HFFc6 (cell line): ENCODE measurements around the gene SAPCD2. TPM values are rescaled to one million over a fixed set of nuclear protein-coding genes. Genes with fewer than 3 reads are reported as not detected.

Source experiments
- DNase-seq: peaks from one replicate; pipeline ENCODE4 v3.0.0-alpha.2; 2018
- H3K27ac Mint-ChIP-seq: 2 replicates; pipeline ENCODE4 v1.8.0; 2020; ENCODE audit warnings: mild to moderate bottlenecking, mixed read lengths
- H3K27me3 Mint-ChIP-seq: 2 replicates; pipeline ENCODE4 v1.8.0; 2021; ENCODE audit warnings: mild to moderate bottlenecking, moderate library complexity, mixed read lengths; ENCODE audit not compliant: insufficient read depth
- H3K36me3 Mint-ChIP-seq: 2 replicates; pipeline ENCODE4 v1.8.0; 2021; ENCODE audit warnings: low read depth, mixed read lengths
- H3K4me1 Mint-ChIP-seq: 2 replicates; pipeline ENCODE4 v1.8.0; 2020; ENCODE audit warnings: low read depth, mixed read lengths
- H3K4me3 Mint-ChIP-seq: 2 replicates; pipeline ENCODE4 v1.8.0; 2020; ENCODE audit warnings: mild to moderate bottlenecking, moderate library complexity, mixed read lengths
- H3K9me3 Mint-ChIP-seq: 2 replicates; pipeline ENCODE4 v1.8.0; 2020; ENCODE audit warnings: mild to moderate bottlenecking, mixed read lengths
- total RNA-seq, 6 experiments: library from RNA; stranded (reverse); fragmentation: NEBNext Ultra II Directional; extraction: Animal tissue kit (Norgen Biotek cat#: 25700); gene quantifications; 2 replicates in 1 of 6; 3 replicates in 5 of 6; pipeline ENCODE4 v1.2.3, GENCODE V29; 2021
- TF ChIP-seq, protein P1 (sequence below): fragments of 200-600 bp; sonication (generic); IDR thresholded peaks from 2 replicates; pipeline ENCODE4 v1.5.0; 2021; ENCODE audit warnings: antibody characterized with exemption, mild to moderate bottlenecking

The SAPCD2 gene
- total RNA-seq, 6 experiments from 2014 or later = 7.7 to 14.8 (median 11.3) TPM

DNA sequence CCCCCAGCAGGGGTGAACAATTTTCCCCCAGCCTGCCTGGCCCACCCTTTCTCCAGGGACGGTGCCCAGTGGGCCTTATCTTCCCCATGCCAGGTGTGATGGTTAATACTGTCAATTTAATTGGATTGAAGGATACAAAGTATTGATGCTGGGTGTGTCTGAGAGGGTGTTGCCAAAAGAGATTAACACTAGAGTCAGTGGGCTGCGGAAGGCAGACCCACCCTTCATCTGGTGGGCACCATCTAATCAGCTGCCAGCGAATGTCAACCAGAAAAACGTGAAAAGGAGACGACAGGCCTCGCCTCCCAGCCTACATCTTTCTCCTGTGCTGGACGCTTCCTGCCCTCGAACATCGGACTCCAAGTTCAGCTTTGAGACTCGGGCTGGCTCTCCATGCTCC is 32.9 kb downstream of the SAPCD2 start:
- no peaks in the 10 kb centered on the region for H3K36me3 Mint-ChIP-seq
- H3K4me1 Mint-ChIP-seq = no peaks in the 10 kb centered on the region
- no peaks in the 10 kb centered on the region; the same call in 1 of the 2 replicates for H3K27me3 Mint-ChIP-seq
- H3K4me3 Mint-ChIP-seq = no peak overlapping the region
- H3K9me3 Mint-ChIP-seq = no peaks in the 10 kb centered on the region
- TF ChIP-seq, protein P1, sequence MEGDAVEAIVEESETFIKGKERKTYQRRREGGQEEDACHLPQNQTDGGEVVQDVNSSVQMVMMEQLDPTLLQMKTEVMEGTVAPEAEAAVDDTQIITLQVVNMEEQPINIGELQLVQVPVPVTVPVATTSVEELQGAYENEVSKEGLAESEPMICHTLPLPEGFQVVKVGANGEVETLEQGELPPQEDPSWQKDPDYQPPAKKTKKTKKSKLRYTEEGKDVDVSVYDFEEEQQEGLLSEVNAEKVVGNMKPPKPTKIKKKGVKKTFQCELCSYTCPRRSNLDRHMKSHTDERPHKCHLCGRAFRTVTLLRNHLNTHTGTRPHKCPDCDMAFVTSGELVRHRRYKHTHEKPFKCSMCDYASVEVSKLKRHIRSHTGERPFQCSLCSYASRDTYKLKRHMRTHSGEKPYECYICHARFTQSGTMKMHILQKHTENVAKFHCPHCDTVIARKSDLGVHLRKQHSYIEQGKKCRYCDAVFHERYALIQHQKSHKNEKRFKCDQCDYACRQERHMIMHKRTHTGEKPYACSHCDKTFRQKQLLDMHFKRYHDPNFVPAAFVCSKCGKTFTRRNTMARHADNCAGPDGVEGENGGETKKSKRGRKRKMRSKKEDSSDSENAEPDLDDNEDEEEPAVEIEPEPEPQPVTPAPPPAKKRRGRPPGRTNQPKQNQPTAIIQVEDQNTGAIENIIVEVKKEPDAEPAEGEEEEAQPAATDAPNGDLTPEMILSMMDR = no peak
- no peak for DNase-seq
- H3K27ac Mint-ChIP-seq = no peak overlapping the region

DNA sequence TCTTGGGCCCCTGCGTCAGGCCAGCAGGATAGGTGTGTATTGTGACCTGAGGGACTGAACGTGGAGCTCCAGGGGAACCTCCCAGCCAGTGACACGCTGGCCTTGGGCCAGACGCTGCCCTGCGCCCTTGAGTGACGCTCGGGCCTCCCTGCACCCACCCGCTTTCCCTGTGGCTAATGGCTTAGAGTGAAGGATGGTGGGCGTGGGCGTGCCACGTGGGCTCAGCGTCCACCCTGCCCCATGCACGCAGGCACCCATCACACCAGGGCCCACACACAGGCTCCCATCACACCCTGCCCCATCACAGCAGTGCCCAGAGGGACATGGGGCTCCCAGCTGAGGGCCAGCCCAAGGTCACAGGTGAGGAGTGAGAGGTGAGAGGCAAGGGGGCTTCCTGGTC is 33.3 kb downstream of the SAPCD2 start:
- Mint-ChIP-seq H3K4me3 (no peak overlapping the region), H3K36me3 (no peaks in the 10 kb centered on the region), H3K4me1 (no peaks in the 10 kb centered on the region), H3K27ac (no peak overlapping the region), H3K27me3 (no peaks in the 10 kb centered on the region; the same call in 1 of the 2 replicates), H3K9me3 (no peaks in the 10 kb centered on the region)
- DNase-seq = no peak
- TF ChIP-seq, protein P1 = no peak

DNA sequence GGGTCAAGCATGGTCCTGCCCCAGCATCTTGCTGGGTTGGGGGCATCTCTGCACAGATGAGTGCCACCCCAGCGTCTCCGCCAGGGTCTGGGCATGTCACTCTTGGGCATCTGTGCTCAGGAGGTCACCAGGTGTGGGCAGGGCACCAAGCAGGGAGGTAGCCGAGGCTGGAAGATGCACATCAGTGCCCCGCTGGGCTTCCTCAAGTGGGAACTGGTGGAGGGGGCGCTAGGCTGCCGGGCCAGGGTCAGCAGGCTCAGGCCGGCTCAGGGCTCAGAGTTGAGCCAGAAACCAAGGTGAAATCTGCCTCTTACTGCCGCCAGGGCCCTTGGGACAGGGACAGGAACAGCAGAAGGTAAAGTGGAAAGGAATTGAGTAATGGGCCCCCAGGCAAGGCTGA is 34.4 kb downstream of the SAPCD2 start:
- Mint-ChIP-seq H3K9me3 (no peaks in the 10 kb centered on the region), H3K36me3 (no peaks in the 10 kb centered on the region), H3K27ac (no peak overlapping the region), H3K4me3 (no peak overlapping the region), H3K27me3 (no peaks in the 10 kb centered on the region; the same call in 1 of the 2 replicates), H3K4me1 (no peaks in the 10 kb centered on the region)
- DNase-seq = no peak
- TF ChIP-seq, protein P1 = no peak

DNA sequence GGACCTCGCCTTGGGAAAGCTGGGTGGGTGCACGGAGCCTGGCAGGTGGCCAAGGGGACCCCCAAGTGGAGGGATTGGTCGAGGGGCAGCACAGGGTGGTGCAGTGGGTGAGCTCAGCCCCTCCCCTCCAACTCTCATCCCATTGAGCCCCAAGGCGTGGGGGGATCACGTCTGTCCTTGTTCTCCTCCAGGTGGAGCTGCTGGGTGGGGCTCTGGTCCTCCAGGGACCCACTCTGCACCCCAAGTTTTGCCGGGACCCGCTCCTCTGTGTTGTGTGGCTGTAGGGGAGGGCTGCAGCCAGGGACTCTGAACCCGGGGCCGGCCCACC is 34.9 kb downstream of the SAPCD2 start:
- no peak overlapping the region for H3K4me3 Mint-ChIP-seq
- H3K9me3 Mint-ChIP-seq = no peaks in the 10 kb centered on the region
- no peaks in the 10 kb centered on the region; the same call in 1 of the 2 replicates for H3K27me3 Mint-ChIP-seq
- no peak for DNase-seq
- TF ChIP-seq, protein P1 = peak; percentile 60
- no peaks in the 10 kb centered on the region for H3K36me3 Mint-ChIP-seq
- no peak overlapping the region for H3K27ac Mint-ChIP-seq
- H3K4me1 Mint-ChIP-seq = no peaks in the 10 kb centered on the region

GRCh38 chr9:137034709-137035506 is 35.4 kb downstream of the SAPCD2 start:
- Mint-ChIP-seq H3K9me3 (no peaks in the 10 kb centered on the region), H3K4me1 (no peaks in the 10 kb centered on the region), H3K27me3 (no peaks in the 10 kb centered on the region; the same call in 1 of the 2 replicates), H3K36me3 (no peaks in the 10 kb centered on the region), H3K27ac (no peak overlapping the region), H3K4me3 (no peak overlapping the region)
- TF ChIP-seq, protein P1 = peak; percentile 89
- DNase-seq = peak; percentile 65
